Type B pancreatic cell (in vitro differentiated cells): ENCODE results near the gene CCDC12. TPM values are rescaled to one million over a fixed set of nuclear protein-coding genes. Genes with fewer than 3 reads are reported as not detected.

Experiments used
- DNase-seq: peaks from one replicate; pipeline ENCODE4 v3.0.0; 2021; ENCODE audit warnings: mixed read lengths; ENCODE audit not compliant: unreplicated experiment; ENCODE audit errors: extremely low spot score
- H3K27ac Mint-ChIP-seq: 2 replicates; pipeline ENCODE4 v1.8.0; 2021; ENCODE audit warnings: mild to moderate bottlenecking, mixed read lengths
- H3K27me3 Mint-ChIP-seq: 2 replicates; pipeline ENCODE4 v1.8.0; 2021; ENCODE audit warnings: mixed read lengths
- H3K36me3 Mint-ChIP-seq: 2 replicates; pipeline ENCODE4 v1.8.0; 2021; ENCODE audit warnings: mixed read lengths
- H3K4me1 Mint-ChIP-seq: one replicate; pipeline ENCODE4 v1.8.0; 2021; ENCODE audit warnings: mixed read lengths; ENCODE audit not compliant: unreplicated experiment
- H3K4me3 Mint-ChIP-seq: 2 replicates; pipeline ENCODE4 v1.8.0; 2021; ENCODE audit warnings: mild to moderate bottlenecking, mixed read lengths
- H3K9me3 Mint-ChIP-seq: 2 replicates; pipeline ENCODE4 v1.8.0; 2021; ENCODE audit warnings: mixed read lengths
- total RNA-seq: library from RNA; stranded (reverse); gene quantifications from 2 replicates; pipeline ENCODE4 v1.2.1, GENCODE V29; 2021; ENCODE audit warnings: low replicate concordance
- TF ChIP-seq, protein P1 (sequence below): fragments of 200-600 bp; sonication (generic); conservative IDR thresholded peaks from 2 replicates; pipeline ENCODE4 v1.5.0; 2021; ENCODE audit warnings: antibody characterized with exemption, mild to moderate bottlenecking

Gene CCDC12
- total RNA-seq, 1 donor from 2014 or later, result 46.7 TPM

DNA sequence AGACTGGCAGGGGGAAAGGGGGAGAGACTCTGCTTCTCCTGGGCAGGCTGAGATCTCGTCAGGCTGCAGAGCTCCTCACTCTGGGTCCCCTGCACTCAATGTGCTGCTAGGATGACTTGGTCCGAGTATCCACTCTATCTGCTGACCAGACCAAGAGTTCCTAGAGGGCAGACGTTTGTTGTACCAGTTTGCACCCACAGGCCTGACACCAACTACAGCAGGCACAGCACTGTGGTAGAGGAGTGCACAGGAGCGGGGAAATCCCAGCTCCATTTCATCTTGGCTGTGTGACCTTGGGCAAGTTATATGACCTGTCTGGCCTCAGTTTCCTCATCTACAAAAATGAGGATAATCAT lies 29.0 kb downstream of the CCDC12 start:
- DNase-seq, result no peak
- peak overlapping the region; percentile 97 for H3K27ac Mint-ChIP-seq
- H3K4me1 Mint-ChIP-seq, result peaks cover 69% of the 10 kb centered on the region
- peak overlapping the region; percentile 66 for H3K4me3 Mint-ChIP-seq
- TF ChIP-seq, protein P1, sequence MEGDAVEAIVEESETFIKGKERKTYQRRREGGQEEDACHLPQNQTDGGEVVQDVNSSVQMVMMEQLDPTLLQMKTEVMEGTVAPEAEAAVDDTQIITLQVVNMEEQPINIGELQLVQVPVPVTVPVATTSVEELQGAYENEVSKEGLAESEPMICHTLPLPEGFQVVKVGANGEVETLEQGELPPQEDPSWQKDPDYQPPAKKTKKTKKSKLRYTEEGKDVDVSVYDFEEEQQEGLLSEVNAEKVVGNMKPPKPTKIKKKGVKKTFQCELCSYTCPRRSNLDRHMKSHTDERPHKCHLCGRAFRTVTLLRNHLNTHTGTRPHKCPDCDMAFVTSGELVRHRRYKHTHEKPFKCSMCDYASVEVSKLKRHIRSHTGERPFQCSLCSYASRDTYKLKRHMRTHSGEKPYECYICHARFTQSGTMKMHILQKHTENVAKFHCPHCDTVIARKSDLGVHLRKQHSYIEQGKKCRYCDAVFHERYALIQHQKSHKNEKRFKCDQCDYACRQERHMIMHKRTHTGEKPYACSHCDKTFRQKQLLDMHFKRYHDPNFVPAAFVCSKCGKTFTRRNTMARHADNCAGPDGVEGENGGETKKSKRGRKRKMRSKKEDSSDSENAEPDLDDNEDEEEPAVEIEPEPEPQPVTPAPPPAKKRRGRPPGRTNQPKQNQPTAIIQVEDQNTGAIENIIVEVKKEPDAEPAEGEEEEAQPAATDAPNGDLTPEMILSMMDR, result no peak
- peaks cover 9% of the 10 kb centered on the region for H3K9me3 Mint-ChIP-seq
- peaks cover 32% of the 10 kb centered on the region for H3K36me3 Mint-ChIP-seq
- no peaks in the 10 kb centered on the region for H3K27me3 Mint-ChIP-seq

DNA sequence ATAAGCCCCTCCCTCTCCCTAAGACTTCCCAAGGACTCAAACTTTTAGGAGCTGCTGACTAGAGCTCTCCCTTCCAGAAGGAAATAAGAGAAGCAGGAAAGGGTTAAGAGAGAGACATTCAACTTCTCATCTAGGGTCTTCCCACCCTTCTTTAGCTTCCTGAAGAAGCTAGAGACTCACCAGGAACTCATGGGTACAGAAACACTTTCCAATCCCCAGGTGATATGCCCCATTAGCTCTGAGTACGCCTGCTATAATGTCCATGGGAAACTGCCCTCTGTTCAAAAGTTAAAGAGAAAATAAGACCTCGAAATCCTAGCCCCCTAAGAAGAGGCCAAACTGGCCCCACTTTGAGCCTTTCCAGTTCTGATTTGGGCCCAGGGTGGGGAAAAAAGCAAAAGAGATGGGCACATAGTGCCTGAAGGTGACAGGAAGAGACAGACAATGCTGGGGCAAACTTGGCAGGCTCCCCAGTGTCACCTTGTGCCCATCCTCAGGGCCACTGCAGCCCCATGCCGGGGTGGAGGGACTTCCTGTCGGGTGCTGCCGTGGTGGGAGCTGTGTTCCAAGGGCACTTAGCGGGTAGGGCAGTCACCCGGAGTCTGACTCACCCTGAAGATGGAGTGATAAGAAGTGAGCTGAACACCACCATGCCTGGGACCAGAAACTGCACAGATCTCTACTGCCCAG lies 29.5 kb downstream of the CCDC12 start:
- Mint-ChIP-seq H3K36me3 (peaks cover 34% of the 10 kb centered on the region), H3K9me3 (peaks cover 9% of the 10 kb centered on the region), H3K4me1 (peaks cover 73% of the 10 kb centered on the region), H3K27me3 (no peaks in the 10 kb centered on the region), H3K27ac (peak overlapping the region; percentile 97), H3K4me3 (peak overlapping the region; percentile 61)
- TF ChIP-seq, protein P1, result no peak
- no peak for DNase-seq

DNA sequence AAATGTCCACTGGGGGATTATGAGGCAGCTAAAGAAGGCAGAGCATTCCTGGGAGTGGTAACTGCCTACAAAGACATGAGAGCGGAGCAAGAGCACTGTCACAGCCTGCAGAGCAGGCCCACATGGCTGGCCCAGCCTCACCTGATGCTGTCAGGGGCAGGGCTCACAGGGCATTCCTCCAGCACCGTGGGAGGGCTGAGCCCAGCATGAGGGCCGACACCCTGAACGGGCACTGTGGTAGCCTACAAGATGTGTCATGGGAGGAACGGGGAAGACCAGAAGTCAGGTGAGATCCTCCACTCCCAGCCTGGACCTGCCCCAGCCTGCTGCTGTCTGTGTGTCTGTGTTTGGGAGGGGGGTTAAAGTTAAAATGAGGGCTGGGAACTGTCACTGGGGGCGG lies 30.1 kb downstream of the CCDC12 start:
- H3K27ac Mint-ChIP-seq, result peak overlapping the region; percentile 97
- no peak for DNase-seq
- peaks cover 9% of the 10 kb centered on the region for H3K9me3 Mint-ChIP-seq
- H3K36me3 Mint-ChIP-seq, result peaks cover 34% of the 10 kb centered on the region
- peaks cover 70% of the 10 kb centered on the region for H3K4me1 Mint-ChIP-seq
- TF ChIP-seq, protein P1, result no peak
- H3K27me3 Mint-ChIP-seq, result no peaks in the 10 kb centered on the region
- H3K4me3 Mint-ChIP-seq, result peak overlapping the region; percentile 61

DNA sequence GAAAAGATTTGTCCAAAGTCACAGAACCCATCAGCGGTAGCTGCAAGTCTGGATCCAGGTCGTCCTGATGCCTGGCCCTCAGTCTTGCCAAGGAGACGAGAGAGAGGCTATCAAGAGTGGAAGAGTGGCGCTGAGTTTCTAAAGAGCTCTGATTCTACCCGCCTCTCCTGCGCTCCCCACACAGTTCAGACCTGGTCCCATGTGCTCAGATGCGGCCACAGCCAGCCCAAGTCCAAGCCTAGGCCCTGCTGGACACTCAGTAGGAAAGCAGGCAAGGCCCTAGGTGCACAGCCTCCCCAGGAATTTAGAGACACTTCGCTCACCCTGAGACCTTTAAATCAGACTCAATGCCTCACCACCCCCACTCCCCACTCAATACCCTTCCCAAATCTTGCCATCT lies 32.4 kb downstream of the CCDC12 start:
- Mint-ChIP-seq H3K4me3 (peak overlapping the region; percentile 14), H3K4me1 (peaks cover 79% of the 10 kb centered on the region), H3K27ac (peak overlapping the region; percentile 97), H3K36me3 (peaks cover 42% of the 10 kb centered on the region), H3K9me3 (peaks cover 9% of the 10 kb centered on the region), H3K27me3 (no peaks in the 10 kb centered on the region)
- TF ChIP-seq, protein P1, result no peak
- no peak for DNase-seq

DNA sequence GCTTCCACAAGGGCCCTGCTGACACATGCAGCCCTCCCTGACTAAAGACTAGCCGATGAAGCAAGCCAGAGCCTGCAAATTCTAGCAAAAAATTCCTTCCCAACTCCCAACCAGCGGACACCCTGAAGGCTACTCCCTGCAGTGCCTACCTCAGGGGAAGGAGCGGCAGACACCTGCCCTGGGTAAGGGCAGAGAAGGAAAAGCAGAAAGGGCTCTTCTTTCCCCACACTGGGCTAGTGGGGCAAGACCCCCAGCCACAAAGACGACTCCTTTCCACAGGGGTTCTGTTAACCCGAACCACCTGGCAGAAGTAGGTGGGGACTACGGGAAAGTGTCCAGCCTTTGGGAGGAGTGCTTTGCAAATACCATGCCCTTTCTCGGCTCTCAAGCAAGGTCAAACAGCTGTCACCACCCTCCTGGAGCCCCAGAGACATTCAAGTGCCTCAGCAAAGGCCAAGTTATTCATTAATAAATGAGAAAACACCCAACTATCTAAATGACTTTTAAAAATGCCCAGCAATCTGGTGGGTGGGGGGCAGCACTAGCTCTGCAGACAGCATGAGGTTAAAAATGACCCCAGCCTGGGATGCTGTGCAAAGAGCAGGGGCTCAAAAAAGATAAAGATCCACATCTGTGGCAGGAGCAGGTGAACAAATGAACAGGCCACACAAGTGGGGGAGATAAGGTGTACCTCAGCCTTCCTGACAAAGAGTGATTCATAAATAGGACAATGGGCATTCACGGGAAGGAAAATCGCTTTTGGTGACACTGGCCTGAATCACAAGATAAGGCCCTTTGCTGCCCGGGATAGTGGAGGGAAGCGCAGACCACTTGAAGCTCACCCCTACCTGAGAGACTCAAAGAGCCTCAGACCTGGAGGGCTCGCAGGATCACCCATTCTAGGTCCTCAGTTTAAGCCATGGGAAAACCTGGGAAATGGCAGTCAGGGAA lies 33.0 kb downstream of the CCDC12 start:
- TF ChIP-seq, protein P1, result no peak
- DNase-seq, result no peak
- Mint-ChIP-seq H3K4me3 (peak overlapping the region; percentile 65), H3K36me3 (peaks cover 42% of the 10 kb centered on the region), H3K9me3 (peaks cover 9% of the 10 kb centered on the region), H3K27ac (peak overlapping the region; percentile 97), H3K4me1 (peaks cover 72% of the 10 kb centered on the region), H3K27me3 (no peaks in the 10 kb centered on the region)
